Tibial artery (tissue), 4 donors: Measurements from ENCODE around the gene GAGE10.

ENCODE experiments used
- DNase-seq, 2 donors: peaks; one replicate each; pipeline ENCODE4 v3.0.0-alpha.2; 2019
- H3K27ac ChIP-seq, 2 donors: fragments of 200-600 bp; sonication (generic) in 1 of 2; 1 replicate in 1 of 2; 2 replicates in 1 of 2; pipeline ENCODE4 v1.5.1; 2018 to 2019; ENCODE audit warnings: mild to moderate bottlenecking in 1 of 2
- H3K27me3 ChIP-seq, 2 donors: fragments of 200-600 bp; sonication (generic) in 1 of 2; one replicate each; pipeline versions ENCODE4 v1.5.1 to v1.6.0; 2016 to 2019
- H3K36me3 ChIP-seq, 3 donors: fragments of 200-600 bp; sonication (generic) in 2 of 3; one replicate each; pipeline ENCODE4 v1.5.1; 2016 to 2019; ENCODE audit warnings: mild to moderate bottlenecking in 2 of 3
- H3K4me1 ChIP-seq, 4 donors: fragments of 200-600 bp; sonication (generic) in 2 of 4; 1 replicate in 3 of 4; 2 replicates in 1 of 4; pipeline ENCODE4 v1.5.1; 2016 to 2019
- H3K4me3 ChIP-seq, 2 donors: fragments of 200-600 bp; sonication (generic) in 1 of 2; 1 replicate in 1 of 2; 2 replicates in 1 of 2; pipeline ENCODE4 v1.5.1; 2018 to 2019; ENCODE audit warnings: mild to moderate bottlenecking in 2 of 2
- H3K9me3 ChIP-seq, 3 donors: fragments of 200-600 bp; sonication (generic) in 1 of 3; one replicate each; pipeline ENCODE4 v1.5.1; 2016 to 2019
- CTCF ChIP-seq, 2 experiments: fragments of 200-600 bp in 1 of 2; fragments of 450-650 bp in 1 of 2; IDR thresholded peaks; one replicate each; pipeline ENCODE4 v1.5.1; 2017 to 2019; ENCODE audit warnings: antibody characterized with exemption in 2 of 2, mild to moderate bottlenecking in 1 of 2, moderate library complexity in 1 of 2
- intact Hi-C: fragments of 100-400 bp; cut with DNase I; formaldehyde crosslinking; loops from one replicate; pipeline ENCODE4 v1.15.0; 2023; ENCODE audit warnings: low total_unique reads

GAGE10 gene

GRCh38 chrX:49277535-49277830 is 26.0 kb upstream of the GAGE10 start:
- DNase-seq, result no peak
- no peak for TF ChIP-seq CTCF (IDR thresholded peaks at IDR 0.05)
- intact Hi-C loops, result no loop called here
- Histone ChIP-seq H3K9me3 (no peaks in the 10 kb centered on the region), H3K4me3 (no peak overlapping the region), H3K27ac (no peak overlapping the region), H3K4me1 (peaks cover 0 to 27% (median 4%) of the 10 kb centered on the region in 4 donors), H3K27me3 (no peaks in the 10 kb centered on the region), H3K36me3 (peaks cover 0 to 4% (median 0%) of the 10 kb centered on the region in 3 donors)

GRCh38 chrX:49278081-49278480 is 25.4 kb upstream of the GAGE10 start:
- Histone ChIP-seq H3K4me1 (peaks cover 0 to 21% (median under 1%) of the 10 kb centered on the region in 4 donors), H3K9me3 (no peaks in the 10 kb centered on the region), H3K36me3 (peaks cover 0 to 4% (median 0%) of the 10 kb centered on the region in 3 donors), H3K4me3 (no peak overlapping the region), H3K27me3 (no peaks in the 10 kb centered on the region), H3K27ac (no peak overlapping the region)
- no peak for TF ChIP-seq CTCF (IDR thresholded peaks at IDR 0.05)
- DNase-seq, result no peak
- intact Hi-C loops, result no loop called here

- H3K27ac ChIP-seq, result no peak overlapping the region
- H3K36me3 ChIP-seq, result peaks cover 0 to 8% (median 4%) of the 10 kb centered on the region in 3 donors
- H3K4me3 ChIP-seq, result no peak overlapping the region
- peak; percentile 25 to 26 for TF ChIP-seq CTCF (IDR thresholded peaks at IDR 0.05)
- no peak for DNase-seq
- H3K9me3 ChIP-seq, result no peaks in the 10 kb centered on the region
- H3K27me3 ChIP-seq, result no peaks in the 10 kb centered on the region
- no peaks in the 10 kb centered on the region for H3K4me1 ChIP-seq
- intact Hi-C loops, result no loop called here
Measured at GRCh38 chrX:49282647-49283011, 20.8 kb upstream of the GAGE10 start.

GRCh38 chrX:49284212-49284611 is 19.2 kb upstream of the GAGE10 start:
- H3K27me3 ChIP-seq, result no peaks in the 10 kb centered on the region
- H3K9me3 ChIP-seq, result no peaks in the 10 kb centered on the region
- H3K27ac ChIP-seq, result no peak overlapping the region
- intact Hi-C loops, result no loop called here
- TF ChIP-seq CTCF (IDR thresholded peaks at IDR 0.05), result no peak
- no peak overlapping the region for H3K4me3 ChIP-seq
- peaks cover 0 to 8% (median 4%) of the 10 kb centered on the region in 3 donors for H3K36me3 ChIP-seq
- H3K4me1 ChIP-seq, result no peaks in the 10 kb centered on the region
- no peak for DNase-seq

GRCh38 chrX:49286136-49286535 is 17.3 kb upstream of the GAGE10 start:
- Histone ChIP-seq H3K4me1 (no peaks in the 10 kb centered on the region), H3K27ac (no peak overlapping the region), H3K4me3 (no peak overlapping the region), H3K9me3 (no peaks in the 10 kb centered on the region), H3K27me3 (no peaks in the 10 kb centered on the region), H3K36me3 (peaks cover 0 to 8% (median 4%) of the 10 kb centered on the region in 3 donors)
- intact Hi-C loops, result no loop called here
- DNase-seq, result no peak
- no peak for TF ChIP-seq CTCF (IDR thresholded peaks at IDR 0.05)

- H3K9me3 ChIP-seq, result no peaks in the 10 kb centered on the region
- DNase-seq, result no peak
- H3K27me3 ChIP-seq, result no peaks in the 10 kb centered on the region
- peaks cover 0 to 8% (median 4%) of the 10 kb centered on the region in 3 donors for H3K36me3 ChIP-seq
- no peak overlapping the region for H3K4me3 ChIP-seq
- H3K4me1 ChIP-seq, result no peaks in the 10 kb centered on the region
- no peak overlapping the region for H3K27ac ChIP-seq
- intact Hi-C loops, result no loop called here
- no peak for TF ChIP-seq CTCF (IDR thresholded peaks at IDR 0.05)
Measured at GRCh38 chrX:49286581-49286980, 16.9 kb upstream of the GAGE10 start.
